Measurements from ENCODE around the gene CAMTA1. TPM values are rescaled to one million over a fixed set of nuclear protein-coding genes. Genes with fewer than 3 reads are reported as not detected.

Gene CAMTA1
- total RNA-seq, 1 donor from 2014 or later, result 99.0 TPM

DNA sequence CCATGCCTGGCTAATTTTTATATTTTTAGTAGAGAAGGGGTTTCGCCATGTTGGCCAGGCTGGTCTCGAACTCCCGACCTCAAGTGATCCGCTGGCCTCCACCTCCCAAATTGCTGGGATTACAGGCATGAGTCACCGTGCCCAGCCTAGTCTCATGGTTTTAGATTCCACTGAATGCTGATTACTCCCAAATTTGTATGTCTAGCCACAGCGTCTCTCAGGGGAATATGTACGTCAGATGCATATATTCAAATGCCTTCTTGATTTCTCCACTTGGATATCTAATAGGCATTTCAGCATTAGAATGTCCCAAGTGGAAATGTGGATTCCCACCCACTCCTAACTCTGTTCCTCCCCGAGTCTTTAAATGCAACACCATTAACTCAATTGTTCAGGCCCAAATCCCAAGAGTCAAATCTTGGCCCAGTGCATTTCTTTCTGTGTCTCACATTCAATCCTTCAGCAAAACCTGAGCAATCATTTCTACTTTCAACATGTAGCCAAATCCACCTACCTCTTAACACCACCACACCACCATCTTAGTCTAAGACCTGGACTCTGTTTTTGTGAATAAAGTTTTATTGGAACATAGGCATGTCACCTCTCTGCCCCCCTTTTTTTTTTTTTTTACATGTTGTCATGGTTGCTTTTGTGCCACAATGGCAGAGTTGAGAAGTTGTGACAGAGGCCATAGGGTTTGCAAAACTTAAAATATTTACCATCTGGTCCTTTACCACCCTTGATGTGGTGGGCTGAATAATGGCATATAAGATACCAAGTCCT is 9.8 kb upstream of the CAMTA1 start:
- H3K4me3 Mint-ChIP-seq (ENCODE audit: low read depth), result no peak overlapping the region
- peaks cover 6% of the 10 kb centered on the region for H3K9me3 Mint-ChIP-seq (ENCODE audit: low read depth)
- H3K36me3 Mint-ChIP-seq (ENCODE audit: insufficient read depth), result no peaks in the 10 kb centered on the region
- peaks cover 3% of the 10 kb centered on the region for H3K27me3 Mint-ChIP-seq
- DNase-seq (ENCODE audit: low spot score, unreplicated experiment), result no peak
- TF ChIP-seq, protein P1, sequence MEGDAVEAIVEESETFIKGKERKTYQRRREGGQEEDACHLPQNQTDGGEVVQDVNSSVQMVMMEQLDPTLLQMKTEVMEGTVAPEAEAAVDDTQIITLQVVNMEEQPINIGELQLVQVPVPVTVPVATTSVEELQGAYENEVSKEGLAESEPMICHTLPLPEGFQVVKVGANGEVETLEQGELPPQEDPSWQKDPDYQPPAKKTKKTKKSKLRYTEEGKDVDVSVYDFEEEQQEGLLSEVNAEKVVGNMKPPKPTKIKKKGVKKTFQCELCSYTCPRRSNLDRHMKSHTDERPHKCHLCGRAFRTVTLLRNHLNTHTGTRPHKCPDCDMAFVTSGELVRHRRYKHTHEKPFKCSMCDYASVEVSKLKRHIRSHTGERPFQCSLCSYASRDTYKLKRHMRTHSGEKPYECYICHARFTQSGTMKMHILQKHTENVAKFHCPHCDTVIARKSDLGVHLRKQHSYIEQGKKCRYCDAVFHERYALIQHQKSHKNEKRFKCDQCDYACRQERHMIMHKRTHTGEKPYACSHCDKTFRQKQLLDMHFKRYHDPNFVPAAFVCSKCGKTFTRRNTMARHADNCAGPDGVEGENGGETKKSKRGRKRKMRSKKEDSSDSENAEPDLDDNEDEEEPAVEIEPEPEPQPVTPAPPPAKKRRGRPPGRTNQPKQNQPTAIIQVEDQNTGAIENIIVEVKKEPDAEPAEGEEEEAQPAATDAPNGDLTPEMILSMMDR (IDR thresholded peaks at IDR 0.05; ENCODE audit: unreplicated experiment), result no peak
- peaks cover 11% of the 10 kb centered on the region for H3K4me1 Mint-ChIP-seq (ENCODE audit: low read depth)
- H3K27ac Mint-ChIP-seq, result no peak overlapping the region

DNA sequence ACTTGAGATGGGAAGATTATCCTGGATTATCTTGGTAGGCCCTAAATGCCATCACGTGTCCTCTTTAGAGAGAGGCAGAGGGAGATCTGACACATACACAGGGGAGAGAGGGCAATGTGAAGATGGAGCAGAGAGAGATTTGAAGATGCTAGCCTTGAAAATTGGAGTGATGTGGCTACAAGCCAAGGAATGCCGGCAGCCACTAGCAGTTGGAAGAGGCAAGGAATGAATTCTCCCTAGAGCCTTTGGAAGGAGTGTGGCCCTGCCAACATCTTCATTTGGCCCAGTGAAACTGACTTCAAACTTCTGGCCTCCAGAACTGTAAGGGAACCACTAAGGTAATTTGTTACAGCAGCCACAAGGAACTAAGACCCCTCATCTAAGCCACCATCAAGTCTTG is 8.9 kb upstream of the CAMTA1 start:
- Mint-ChIP-seq H3K36me3 (ENCODE audit: insufficient read depth) (no peaks in the 10 kb centered on the region), H3K27ac (no peak overlapping the region), H3K27me3 (no peaks in the 10 kb centered on the region), H3K9me3 (ENCODE audit: low read depth) (peaks cover 6% of the 10 kb centered on the region), H3K4me3 (ENCODE audit: low read depth) (no peak overlapping the region), H3K4me1 (ENCODE audit: low read depth) (peaks cover 9% of the 10 kb centered on the region)
- TF ChIP-seq, protein P1 (IDR thresholded peaks at IDR 0.05; ENCODE audit: unreplicated experiment), result no peak
- no peak for DNase-seq (ENCODE audit: low spot score, unreplicated experiment)

DNA sequence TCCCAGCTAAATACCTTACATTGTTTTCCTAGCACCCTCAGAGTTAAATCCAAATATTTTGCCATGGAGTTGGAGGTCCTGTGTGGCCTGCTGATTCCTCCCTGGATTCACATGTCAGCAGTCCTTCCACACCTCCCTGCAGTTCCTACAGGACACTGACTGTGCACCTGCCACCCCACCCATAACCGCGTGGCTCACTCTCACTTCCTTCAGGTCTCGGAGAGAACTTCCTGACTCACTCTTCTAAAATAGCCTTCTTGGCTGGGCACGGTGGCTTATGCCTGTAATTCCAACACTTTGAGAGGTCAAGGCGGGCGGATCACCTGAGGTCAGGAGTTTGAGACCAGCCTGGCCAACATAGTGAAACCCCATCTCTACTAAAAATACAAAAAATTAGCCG is 8.4 kb upstream of the CAMTA1 start:
- Mint-ChIP-seq H3K9me3 (ENCODE audit: low read depth) (peaks cover 6% of the 10 kb centered on the region), H3K27me3 (no peaks in the 10 kb centered on the region), H3K4me3 (ENCODE audit: low read depth) (no peak overlapping the region), H3K4me1 (ENCODE audit: low read depth) (peaks cover 4% of the 10 kb centered on the region), H3K27ac (no peak overlapping the region), H3K36me3 (ENCODE audit: insufficient read depth) (no peaks in the 10 kb centered on the region)
- TF ChIP-seq, protein P1 (IDR thresholded peaks at IDR 0.05; ENCODE audit: unreplicated experiment), result no peak
- DNase-seq (ENCODE audit: low spot score, unreplicated experiment), result no peak

DNA sequence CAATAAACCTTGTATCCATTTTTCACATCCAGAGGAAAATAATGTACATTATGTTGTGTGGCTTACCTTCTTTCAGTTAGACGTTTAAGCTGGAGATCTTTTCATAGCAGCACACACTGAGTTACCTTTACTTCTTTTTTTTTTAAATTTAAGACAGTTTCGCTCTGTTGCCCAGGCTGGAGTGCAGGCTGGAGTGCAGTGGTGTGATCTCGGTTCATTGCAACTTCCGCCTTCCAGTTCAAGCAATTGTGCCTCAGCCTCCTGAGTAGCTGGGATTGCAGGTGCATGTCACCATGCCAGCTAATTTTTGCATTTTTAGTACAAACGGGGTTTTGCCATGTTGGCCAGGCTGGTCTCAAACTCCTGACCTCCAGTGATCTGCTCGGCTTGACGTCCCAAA is 7.4 kb upstream of the CAMTA1 start:
- H3K4me3 Mint-ChIP-seq (ENCODE audit: low read depth), result no peak overlapping the region
- no peaks in the 10 kb centered on the region for H3K4me1 Mint-ChIP-seq (ENCODE audit: low read depth)
- H3K27ac Mint-ChIP-seq, result no peak overlapping the region
- H3K36me3 Mint-ChIP-seq (ENCODE audit: insufficient read depth), result no peaks in the 10 kb centered on the region
- TF ChIP-seq, protein P1 (IDR thresholded peaks at IDR 0.05; ENCODE audit: unreplicated experiment), result no peak
- H3K9me3 Mint-ChIP-seq (ENCODE audit: low read depth), result peaks cover 6% of the 10 kb centered on the region
- no peaks in the 10 kb centered on the region for H3K27me3 Mint-ChIP-seq
- DNase-seq (ENCODE audit: low spot score, unreplicated experiment), result no peak

GRCh38 chr1:6779089-6779805 is 6.0 kb upstream of the CAMTA1 start:
- DNase-seq (ENCODE audit: low spot score, unreplicated experiment), result no peak
- TF ChIP-seq, protein P1 (IDR thresholded peaks at IDR 0.05; ENCODE audit: unreplicated experiment), result no peak
- H3K27ac Mint-ChIP-seq, result no peak overlapping the region
- no peaks in the 10 kb centered on the region for H3K36me3 Mint-ChIP-seq (ENCODE audit: insufficient read depth)
- H3K4me1 Mint-ChIP-seq (ENCODE audit: low read depth), result peaks cover 9% of the 10 kb centered on the region
- H3K4me3 Mint-ChIP-seq (ENCODE audit: low read depth), result no peak overlapping the region
- no peaks in the 10 kb centered on the region for H3K27me3 Mint-ChIP-seq
- H3K9me3 Mint-ChIP-seq (ENCODE audit: low read depth), result peaks cover 6% of the 10 kb centered on the region

All from progenitor cell of endocrine pancreas (in vitro differentiated cells).